ENCODE data around the gene ODAPH.
A peak's percentile ranks its signal among the peaks of the same experiment; 100 is the strongest.
"Not testable (repeated sequence)": the region's sequence is repeated elsewhere in the genome, so short reads cannot be mapped to it uniquely, and the experiment has no call there.

ODAPH gene, protein sequence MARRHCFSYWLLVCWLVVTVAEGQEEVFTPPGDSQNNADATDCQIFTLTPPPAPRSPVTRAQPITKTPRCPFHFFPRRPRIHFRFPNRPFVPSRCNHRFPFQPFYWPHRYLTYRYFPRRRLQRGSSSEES

DNA sequence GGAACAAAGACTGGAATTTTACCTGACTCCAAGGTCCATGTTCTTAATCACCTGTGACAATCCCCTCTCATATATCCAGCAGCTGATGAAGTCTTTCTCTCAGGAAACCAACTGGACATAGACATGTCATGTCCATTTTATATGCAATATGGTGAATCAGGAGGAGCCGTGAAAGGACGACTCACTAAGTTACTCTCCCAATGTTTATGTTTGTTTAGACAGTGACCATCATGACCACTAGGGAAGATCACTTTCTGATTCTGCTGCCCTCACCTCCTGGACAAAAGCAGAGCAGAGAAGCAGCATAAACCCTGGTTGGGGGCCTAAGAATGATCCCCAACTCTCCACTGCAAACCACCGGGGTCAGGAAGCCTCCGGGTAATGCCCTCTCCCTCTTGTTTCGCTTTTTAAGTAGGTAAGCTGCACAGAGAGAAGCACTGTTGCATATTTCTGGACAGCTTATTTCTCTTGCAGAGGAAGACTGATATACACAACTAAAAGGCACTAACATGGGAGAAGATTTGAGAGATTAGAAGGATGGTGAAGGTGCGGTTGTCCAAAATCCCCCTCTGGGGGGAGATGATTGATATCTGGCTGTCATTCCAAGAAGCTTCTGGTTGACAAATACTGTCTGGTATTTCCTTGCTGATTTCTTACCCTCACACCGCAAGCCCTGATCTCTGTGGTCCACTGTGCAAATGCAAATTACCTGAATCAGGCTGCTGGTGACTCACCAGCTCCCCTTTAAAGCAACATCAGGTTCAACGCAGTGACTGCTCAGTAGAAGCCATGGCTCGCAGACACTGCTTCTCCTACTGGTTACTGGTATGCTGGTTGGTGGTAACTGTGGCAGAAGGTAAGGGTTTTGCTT, at the start of gene ODAPH:
ODAPH (plus strand) TSS at position 773 of the 871 bp plus-strand sequence; CDS start at position 790, 17 bp downstream.
- DNase-seq (ENCODE audit: low read depth), result no peak

DNA sequence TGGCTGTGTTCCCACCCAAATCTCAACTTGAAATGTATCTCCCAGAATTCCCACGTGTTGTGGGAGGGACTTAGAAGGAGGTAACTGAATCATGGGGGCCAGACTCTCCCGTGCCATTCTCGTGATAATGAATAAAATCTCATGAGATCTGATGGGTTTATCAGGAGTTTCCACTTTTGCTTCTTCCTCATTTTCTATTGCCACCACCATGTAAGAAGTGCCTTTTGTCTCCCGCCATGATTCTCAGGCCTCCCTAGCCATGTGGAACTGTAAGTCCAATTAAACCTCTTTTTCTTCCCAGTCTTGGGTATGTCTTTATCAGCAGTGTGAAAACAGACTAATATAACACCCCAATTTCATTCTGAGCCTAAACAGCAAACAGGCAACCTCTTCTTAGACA, 46.3 kb upstream of the ODAPH start:
- DNase-seq (ENCODE audit: low read depth), result not testable (repeated sequence)

DNA sequence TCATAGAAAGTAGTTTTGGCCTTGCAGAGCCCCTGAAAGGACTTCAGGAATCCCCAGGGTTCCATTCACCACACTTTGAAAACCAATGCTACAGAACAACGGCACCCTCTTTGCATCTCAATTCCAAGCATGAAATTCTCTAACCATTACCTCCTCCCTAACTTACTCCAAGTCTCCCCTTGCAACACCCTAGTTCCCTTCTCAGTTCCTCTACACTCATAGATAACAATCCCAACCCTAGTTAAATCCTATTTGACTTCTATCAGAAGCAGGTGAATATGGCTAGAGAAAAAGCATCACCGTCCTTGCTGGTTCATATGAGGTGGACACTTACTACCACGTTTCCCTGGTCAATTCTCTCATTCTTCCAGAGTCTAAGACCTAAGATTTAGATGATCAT, 44.0 kb upstream of the ODAPH start:
- no peak for DNase-seq (ENCODE audit: low read depth)

DNA sequence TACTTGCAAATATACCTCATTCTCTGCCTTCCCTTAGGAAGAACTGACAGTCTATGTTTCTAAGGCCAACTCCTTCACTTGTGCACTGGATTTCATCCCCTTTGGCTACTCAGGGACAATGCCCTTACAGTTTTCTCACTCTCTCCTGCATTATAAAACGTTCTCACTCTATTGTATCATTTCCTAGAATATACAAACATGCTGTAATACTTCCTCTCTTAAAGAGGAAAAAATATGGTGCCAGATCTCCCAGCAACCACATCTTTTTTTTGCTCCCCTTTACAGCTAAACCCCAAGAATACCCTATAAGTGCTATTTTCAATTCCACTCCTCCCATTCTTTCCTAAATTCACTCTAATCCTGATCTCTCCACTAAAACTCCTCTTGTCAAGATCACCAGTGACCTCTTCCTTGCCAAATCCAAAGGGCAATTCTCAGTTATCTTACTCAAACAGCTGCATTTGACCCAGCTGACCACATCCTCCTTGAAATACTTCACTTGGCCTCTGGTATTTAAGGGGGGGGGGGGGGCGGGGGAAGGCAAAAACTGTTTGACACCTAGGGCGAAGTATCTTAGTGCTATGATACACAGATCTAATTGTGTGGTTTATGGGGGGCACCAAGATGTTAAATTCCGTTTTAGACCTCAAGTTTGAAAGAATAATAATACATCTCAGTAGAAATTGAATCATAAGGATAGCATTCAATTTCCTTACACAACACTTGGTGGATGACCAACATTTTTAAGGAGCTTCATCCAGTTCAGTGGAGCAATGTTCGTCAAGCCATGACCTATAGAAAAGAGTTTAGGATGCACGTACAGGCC, 43.3 kb upstream of the ODAPH start:
- DNase-seq (ENCODE audit: low read depth), result peak; percentile 58

DNA sequence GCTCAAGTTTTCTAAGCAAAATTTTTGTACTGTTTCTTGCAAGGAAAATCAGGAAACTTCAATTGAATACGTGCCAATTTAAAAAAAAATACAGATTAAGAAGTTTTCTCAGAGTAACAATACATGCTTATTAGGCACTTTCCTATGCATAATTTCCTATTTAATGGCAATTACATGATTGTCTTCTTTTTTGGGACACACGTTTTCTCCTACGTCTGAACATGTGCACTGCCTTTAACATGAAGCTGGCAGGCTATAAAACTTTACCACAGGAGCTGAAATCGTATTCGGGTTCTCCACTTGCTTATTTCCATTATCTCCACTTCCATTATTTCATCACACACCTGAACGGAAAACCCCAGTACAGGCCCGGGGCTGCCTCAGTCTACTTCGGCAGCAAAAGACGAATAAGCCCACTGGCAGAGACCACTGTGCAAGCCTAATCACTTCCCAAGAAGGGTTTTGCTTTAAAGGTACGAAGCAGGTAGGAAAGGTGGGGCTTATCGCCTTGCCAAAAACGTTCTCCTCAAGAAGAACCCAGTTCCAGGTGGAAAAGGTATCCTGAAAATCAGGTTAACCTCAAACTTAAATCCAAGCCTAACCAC, 42.2 kb upstream of the ODAPH start:
- DNase-seq (ENCODE audit: low read depth), result no peak

DNA sequence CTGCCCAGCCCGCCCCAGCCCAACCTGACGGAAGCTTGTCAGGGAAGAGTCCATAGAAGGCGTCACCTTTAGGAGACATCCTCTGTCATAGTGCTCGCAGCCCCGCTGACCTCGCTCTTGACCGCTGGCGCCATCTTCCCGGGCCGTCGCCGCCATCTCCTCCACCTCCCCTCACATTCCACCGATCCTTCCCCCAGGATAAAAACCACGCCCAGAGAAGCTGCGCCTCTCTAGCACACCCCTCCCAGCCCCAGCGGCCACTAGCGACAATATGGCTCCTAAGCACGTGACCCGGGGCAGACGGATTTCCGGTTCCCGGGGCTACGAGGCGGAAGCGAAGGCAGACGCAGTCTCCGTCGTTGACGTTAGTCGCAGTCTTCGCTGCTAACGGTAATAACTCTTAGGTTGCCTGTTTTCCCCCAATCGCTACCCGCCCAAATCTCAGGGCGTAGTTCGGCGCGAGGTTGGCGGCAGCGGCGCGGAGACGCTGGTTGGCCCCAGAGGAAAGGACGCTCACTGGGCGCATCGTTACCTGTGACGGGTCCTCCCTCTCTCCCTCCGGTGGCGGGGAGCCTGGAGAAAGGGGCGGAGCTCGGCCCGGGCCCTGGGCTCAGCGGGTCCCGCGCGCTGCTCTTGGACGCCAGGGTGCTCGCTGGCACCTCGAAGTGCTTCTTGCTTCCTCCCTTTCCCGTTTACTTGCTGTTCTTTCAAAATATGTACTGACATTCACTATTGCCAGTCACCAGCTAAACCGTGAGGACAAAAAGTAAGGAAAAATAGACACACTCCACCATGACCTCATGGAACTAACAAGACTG, 41.5 kb upstream of the ODAPH start, which contains the start of the genes RCHY1 and THAP6:
RCHY1 (minus strand) TSS at position 273 of the 818 bp plus-strand sequence; CDS start at position 156, 117 bp downstream.
THAP6 (plus strand) TSS at position 343 of the 818 bp plus-strand sequence. CDS start 980 bp downstream, outside the sequence.
- DNase-seq (ENCODE audit: low read depth), result peak; percentile 94

DNA sequence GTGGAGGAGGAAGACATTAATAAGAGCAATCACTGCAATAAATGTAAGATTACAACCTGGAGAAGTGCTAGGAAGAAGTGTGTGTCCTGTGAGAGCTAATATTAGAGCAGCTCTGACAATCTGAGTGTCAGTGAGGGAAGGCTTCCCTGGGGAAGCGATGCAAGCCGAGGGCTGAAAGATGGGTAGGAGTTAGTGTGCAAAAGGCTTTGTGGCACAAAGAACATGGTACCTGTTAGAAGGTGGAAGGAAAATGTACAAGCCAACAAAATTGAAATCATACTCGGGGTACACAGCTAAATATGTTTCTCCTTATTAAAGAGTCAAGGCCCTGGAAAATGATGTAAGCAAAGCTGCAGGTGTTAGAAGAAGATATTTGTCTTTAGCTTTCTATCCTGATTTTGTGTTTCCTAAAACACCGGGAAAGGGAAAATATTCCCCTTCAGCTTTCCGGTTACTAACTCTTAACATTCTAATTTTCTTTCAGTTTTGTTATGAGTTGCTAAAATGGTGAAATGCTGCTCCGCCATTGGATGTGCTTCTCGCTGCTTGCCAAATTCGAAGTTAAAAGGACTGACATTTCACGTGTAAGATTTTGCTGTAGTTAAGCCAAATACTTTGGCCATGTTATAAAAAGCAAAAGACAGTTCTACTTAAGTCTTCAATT, 40.8 kb upstream of the ODAPH start:
- DNase-seq (ENCODE audit: low read depth), result no peak

DNA sequence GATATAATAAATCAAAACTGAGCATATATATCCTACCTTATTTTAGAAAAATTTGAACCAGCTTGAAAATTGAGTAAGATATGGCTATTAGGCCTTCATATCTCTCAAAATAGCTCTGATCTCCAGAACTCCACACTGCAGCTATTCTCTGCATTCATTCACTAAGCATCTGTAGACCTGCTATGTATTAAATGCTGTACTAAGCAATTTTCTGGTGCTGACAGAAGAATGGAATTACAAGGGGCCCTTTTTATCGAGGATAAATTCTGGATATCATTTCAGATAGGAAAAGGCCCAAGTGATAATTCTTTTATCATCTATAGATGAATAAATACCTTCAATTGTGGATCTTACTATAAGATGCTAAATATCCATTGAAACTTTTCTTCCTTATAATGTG, 39.7 kb upstream of the ODAPH start:
- DNase-seq (ENCODE audit: low read depth), result no peak

DNA sequence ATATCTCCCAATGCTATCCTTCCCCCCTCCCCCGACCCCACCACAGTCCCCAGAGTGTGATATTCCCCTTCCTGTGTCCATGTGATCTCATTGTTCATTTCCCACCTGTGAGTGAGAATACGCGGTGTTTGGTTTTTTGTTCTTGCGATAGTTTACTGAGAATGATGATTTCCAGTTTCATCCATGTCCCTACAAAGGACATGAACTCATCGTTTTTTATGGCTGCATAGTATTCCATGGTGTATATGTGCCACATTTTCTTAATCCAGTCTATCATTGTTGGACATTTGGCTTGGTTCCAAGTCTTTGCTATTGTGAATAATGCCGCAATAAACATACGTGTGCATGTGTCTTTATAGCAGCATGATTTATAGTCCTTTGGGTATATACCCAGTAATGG, 36.4 kb upstream of the ODAPH start:
- DNase-seq (ENCODE audit: low read depth), result not testable (repeated sequence)

DNA sequence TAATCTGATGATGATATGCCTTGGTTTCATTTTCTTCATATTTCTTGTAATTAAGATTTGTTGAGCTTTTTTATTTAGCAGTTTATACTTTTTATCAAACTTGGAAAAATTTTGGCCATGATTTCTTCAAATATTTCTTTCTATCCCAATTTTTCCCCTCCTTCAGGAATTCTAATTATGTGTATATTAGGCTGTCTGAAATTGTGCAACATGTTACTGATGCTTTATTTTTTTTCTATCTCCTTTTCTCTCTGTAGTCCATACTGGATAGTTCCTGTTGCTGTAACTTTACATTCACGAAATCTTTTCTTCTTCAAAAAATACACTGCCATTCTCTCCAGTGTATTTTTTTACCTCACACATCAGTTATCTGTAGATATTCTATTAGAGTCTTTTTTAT, 30.8 kb upstream of the ODAPH start:
- DNase-seq (ENCODE audit: low read depth), result no peak

DNA sequence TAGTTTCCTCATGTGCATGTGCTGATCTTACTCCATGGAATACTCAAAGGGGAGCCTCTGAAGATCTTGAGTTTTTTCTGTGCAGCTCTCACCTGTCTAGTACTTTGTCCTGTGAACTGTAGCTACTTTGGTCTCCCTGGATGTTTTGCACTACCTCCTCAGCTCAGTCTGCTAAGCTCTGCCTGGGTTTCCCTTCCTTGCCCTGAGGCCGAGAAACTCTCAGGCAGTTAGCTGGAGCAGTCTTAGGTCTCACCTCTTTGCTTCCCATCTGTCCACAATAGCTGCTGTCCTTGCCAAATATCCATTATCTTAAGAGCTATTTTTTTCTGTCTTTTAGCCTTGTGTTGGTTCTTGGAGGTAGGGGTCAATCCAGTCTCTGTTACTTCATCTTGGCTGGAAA, 30.0 kb upstream of the ODAPH start:
- no peak for DNase-seq (ENCODE audit: low read depth)

DNA sequence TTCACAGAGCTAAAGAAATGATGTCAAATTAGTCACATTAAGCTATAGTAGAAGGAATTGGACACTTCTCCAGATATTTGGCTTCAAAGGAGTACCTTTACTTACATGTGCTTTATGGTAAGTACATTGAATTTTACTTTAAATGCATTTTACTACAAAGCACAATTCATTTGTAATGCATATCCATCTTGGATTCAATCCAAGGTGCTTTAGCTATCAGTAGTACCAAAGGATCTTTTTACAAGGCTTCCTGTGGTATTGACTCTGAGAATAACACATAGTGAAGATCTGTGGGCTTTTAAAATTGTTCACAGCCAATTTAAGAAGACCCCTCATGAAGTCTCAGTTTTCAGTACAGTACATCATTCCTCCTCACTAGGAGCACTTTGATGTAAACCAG, 28.4 kb upstream of the ODAPH start:
- no peak for DNase-seq (ENCODE audit: low read depth)

DNA sequence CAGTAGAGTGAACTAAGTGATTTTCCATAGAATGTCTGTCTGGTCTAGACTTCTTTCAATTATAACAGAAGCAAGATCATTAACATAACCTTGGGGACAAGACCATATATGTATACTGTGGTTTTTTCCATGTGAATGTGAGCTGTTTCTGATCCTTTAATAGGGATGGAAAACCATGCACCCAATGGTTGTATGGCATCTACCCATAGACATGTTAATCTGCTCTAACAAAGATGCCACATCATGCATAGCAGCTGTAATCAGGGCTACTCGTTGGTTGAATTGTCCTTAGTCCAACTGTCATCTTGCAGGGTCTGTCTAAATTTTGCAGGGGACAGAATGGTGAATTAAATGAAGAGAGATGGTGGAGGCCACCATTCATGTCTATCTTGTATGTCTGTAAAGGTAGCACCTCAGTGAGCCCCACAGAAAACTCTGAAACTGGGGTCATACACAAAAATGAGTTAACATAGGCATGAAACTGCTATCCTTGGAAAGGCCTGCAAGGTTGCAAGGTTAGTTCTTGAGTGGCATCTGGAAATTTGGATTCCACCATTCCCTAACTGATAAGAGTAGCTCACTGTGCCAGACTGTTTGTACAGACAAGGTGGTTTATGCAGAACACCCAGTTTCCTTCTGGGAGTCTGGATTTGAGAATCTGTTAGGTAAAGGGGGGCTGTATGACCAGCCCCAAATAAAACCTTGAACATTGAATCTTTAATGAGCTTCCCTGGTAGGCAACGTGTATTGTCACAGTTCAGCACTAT, 25.1 kb upstream of the ODAPH start:
- no peak for DNase-seq (ENCODE audit: low read depth)

DNA sequence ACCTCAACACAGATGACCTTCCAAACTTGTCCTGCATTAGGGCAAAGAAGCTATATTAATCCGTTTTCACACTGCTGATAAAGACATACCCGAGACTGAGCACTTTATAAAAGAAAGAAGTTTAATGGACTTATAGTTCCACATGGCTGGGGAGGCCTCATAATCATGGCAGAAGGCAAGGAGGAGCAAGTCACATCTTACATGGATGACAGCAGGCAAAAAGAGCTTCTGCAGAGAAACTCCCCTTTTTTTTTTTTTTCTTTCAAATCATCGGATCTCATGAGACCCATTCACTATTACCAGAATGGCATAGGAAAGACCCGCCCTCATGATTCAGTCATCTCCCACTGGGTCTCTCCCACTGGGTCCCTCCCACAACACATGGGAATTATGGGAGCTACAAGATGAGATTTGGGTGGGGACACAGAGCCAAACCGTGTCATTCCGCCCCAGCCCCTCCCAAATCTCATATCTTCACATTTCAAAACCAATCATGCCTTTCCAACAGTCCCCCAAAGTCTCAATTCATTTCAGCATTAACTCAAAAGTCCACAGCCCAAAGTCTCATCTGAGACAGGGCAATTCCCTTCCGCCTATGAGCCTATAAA, 24.2 kb upstream of the ODAPH start:
- not testable (repeated sequence) for DNase-seq (ENCODE audit: low read depth)

DNA sequence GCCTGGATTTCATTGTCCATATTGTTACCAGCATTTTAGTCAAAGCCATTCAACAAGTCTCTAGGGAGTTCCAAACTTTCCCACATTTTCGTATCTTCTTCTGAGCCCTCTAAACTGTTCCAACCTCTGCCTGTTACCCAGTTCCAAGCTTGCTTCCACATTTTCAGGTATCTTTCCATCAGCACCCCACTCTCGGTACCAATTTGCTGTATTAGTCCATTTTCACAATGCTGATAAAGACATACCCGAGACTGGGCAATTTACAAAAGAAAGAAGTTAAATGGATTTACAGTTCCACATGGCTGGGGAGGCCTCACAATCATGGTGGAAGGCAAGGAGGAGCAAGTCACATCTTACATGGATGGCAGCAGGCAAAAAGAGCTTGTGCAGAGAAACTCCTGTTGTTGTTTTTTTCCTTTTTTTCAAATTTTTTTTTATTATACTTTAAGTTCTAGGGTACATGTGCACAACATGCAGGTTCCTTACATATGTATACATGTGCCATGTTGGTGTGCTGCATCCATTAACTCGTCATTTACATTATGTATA, 22.5 kb upstream of the ODAPH start:
- DNase-seq (ENCODE audit: low read depth), result not testable (repeated sequence)

DNA sequence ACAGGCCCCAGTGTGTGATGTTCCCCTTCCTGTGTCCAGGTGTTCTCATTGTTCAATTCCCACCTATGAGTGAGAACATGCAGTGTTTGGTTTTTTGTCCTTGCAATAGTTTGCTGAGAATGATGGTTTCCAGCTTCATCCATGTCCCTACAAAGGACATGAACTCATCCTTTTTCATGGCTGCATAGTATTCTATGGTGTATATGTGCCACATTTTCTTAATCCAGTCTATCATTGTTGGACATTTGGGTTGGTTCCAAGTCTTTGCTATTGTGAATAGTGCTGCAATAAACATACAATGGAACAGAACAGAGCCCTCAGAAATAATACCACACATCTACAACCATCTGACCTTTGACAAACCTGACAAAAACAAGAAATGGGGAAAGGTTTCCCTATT, 21.9 kb upstream of the ODAPH start:
- not testable (repeated sequence) for DNase-seq (ENCODE audit: low read depth)

DNA sequence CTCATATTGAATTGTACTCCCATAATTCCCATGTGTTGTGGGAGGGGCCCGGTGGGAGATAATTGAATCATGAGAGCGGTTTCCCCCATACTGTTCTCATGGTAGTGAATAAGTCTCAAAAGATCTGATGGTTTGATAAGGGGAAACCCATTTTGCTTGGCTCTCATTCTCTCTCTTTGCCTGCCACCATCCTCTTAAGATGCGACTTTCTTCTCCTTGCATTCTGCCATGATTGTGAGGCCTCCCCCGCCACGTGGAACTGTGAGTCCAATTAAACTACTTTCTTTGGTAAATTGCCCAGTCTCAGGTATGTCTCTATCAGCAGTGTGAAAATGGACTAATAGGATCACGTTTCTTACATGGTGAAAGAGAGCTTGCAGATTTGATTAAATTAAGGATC, 18.6 kb upstream of the ODAPH start:
- DNase-seq (ENCODE audit: low read depth), result not testable (repeated sequence)

DNA sequence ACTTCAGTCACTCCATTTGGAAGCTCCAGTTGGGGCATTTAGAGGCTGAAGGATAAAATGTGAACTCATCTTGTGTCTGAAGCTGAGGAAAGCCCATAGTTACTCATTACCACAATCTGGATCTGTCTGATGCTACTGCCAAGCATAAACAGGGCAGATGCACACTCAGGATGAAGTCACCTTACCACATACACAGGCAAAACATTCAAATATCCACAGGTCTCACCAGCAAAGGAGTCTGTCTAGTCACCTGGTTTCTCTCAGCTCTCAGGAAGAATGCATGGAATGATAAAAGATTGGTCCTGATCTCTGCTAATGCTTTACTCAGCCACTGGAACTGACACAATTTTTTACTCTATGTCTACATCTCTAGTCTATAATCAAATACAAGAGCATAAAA, 13.0 kb upstream of the ODAPH start:
- no peak for DNase-seq (ENCODE audit: low read depth)

DNA sequence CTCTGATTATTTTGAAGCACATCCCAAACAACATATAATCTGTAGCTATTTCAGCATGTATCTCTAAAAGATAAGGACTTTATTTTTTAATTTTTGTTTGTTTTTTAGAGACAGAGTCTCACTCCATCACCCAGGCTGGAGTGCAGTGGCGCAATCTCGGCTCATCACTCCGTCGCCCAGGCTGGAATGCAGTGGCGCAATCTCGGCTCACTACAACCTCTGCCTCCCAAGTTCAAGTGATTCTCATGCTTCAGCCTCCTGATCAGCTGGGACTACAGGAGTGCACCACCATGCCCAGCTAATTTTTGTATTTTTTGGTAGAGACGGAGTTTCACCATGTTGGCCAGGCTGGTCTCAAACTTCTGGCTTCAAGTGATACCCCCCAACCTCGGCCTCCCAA, 11.6 kb upstream of the ODAPH start:
- DNase-seq (ENCODE audit: low read depth), result not testable (repeated sequence)

All from fibroblast of gingiva (primary cell).